B cell (primary cell): ENCODE results near the gene PLPP4. TPM values are rescaled to one million over a fixed set of nuclear protein-coding genes. Genes with fewer than 3 reads are reported as not detected.

ENCODE experiments used
- ATAC-seq: fragments of 200-7000 bp; cut with Tn5 transposase; one replicate; pipeline ENCODE4 v1.10.0; 2021; ENCODE audit warnings: low read depth, mild to moderate bottlenecking, moderate number of reproducible peaks, moderate library complexity
- CTCF ChIA-PET: fragments of 350-600 bp; sonication (Branson Sonifier 250); formaldehyde crosslinking; loops from one replicate; lab custom pipeline; 2021; ENCODE audit warnings: antibody characterized with exemption, inconsistent platforms; lab: Charles Lee
- POLR2A ChIA-PET: fragments of 350-600 bp; sonication (Branson Sonifier 250); formaldehyde crosslinking; loops from one replicate; lab custom pipeline; 2021; ENCODE audit warnings: antibody characterized with exemption; lab: Charles Lee
- DNase-seq: peaks from one replicate; pipeline ENCODE4 v3.0.0; 2013
- H2AFZ ChIP-seq: 2 replicates; pipeline ENCODE4 v1.6.1; 2012; ENCODE audit warnings: mild to moderate bottlenecking, low read depth, low read length; ENCODE audit not compliant: insufficient read depth, poor library complexity, severe bottlenecking
- H3K27ac ChIP-seq, 2 donors: 1 replicate in 1 of 2; 2 replicates in 1 of 2; pipeline ENCODE4 v1.5.1; 2012 to 2013; ENCODE audit warnings: low read length in 2 of 2, mild to moderate bottlenecking in 2 of 2, moderate library complexity in 1 of 2
- H3K27me3 ChIP-seq, 4 experiments: fragments of 200-600 bp in 1 of 4; sonication (generic) in 1 of 4; replicated peaks in 1 of 4; 1 replicate in 2 of 4; 2 replicates in 2 of 4; pipeline versions ENCODE4 v1.6.1 to v1.7.0; 2013 to 2016; ENCODE audit warnings: low read length in 3 of 4, mild to moderate bottlenecking in 2 of 4, mixed read lengths in 1 of 4, moderate library complexity in 1 of 4; ENCODE audit not compliant: insufficient read depth in 4 of 4, control insufficient read depth in 3 of 4; ENCODE audit errors: control extremely low read depth in 1 of 4
- H3K36me3 ChIP-seq, 2 experiments: replicated peaks in 1 of 2; 1 replicate in 1 of 2; 2 replicates in 1 of 2; pipeline versions ENCODE4 v1.6.1 to v1.7.1; 2013; ENCODE audit warnings: low read length in 1 of 2; ENCODE audit not compliant: insufficient read depth in 2 of 2, control insufficient read depth in 1 of 2; ENCODE audit errors: control extremely low read depth in 1 of 2, extremely low read depth in 1 of 2
- H3K4me1 ChIP-seq, 2 donors: fragments of 200-600 bp in 1 of 2; sonication (generic) in 1 of 2; 1 replicate in 1 of 2; 2 replicates in 1 of 2; pipeline versions ENCODE4 v1.5.1 to v1.6.1; 2013 to 2017; ENCODE audit warnings: low read length in 2 of 2; ENCODE audit not compliant: control insufficient read depth in 2 of 2, insufficient read depth in 2 of 2
- H3K4me2 ChIP-seq: replicated peaks from 2 replicates; pipeline ENCODE3; 2012; ENCODE audit warnings: mild to moderate bottlenecking, low read depth, low read length; ENCODE audit not compliant: poor library complexity, severe bottlenecking
- H3K4me3 ChIP-seq, 5 experiments: fragments of 200-600 bp in 1 of 5; sonication (generic) in 1 of 5; 1 replicate in 3 of 5; 2 replicates in 2 of 5; pipeline versions ENCODE4 v1.5.1 to v1.7.0; 2011 to 2016; ENCODE audit warnings: low read length in 4 of 5, mild to moderate bottlenecking in 4 of 5, low read depth in 2 of 5, control low read depth in 1 of 5, moderate library complexity in 1 of 5; ENCODE audit not compliant: insufficient read depth in 1 of 5; ENCODE audit errors: control extremely low read depth in 1 of 5, extremely low read depth in 1 of 5
- H3K79me2 ChIP-seq: fragments of 200-600 bp; sonication (generic); one replicate; pipeline ENCODE4 v1.6.0; 2016; ENCODE audit warnings: low read length; ENCODE audit not compliant: control insufficient read depth, insufficient read depth
- H3K9ac ChIP-seq: fragments of 200-600 bp; sonication (generic); 2 replicates; pipeline ENCODE4 v1.6.1; 2017; ENCODE audit warnings: mild to moderate bottlenecking, low read length, moderate library complexity
- H3K9me3 ChIP-seq, 3 donors: one replicate each; pipeline versions ENCODE4 v1.6.1 to v1.7.1; 2013; ENCODE audit warnings: low read length in 2 of 3; ENCODE audit not compliant: control insufficient read depth in 2 of 3, insufficient read depth in 1 of 3; ENCODE audit errors: control extremely low read depth in 1 of 3
- H4K20me1 ChIP-seq: 2 replicates; pipeline ENCODE4 v1.6.0; 2012; ENCODE audit warnings: mild to moderate bottlenecking, low read length; ENCODE audit not compliant: insufficient read depth, control insufficient read depth, poor library complexity, severe bottlenecking
- H3K27ac Mint-ChIP-seq: one replicate; pipeline ENCODE4 v1.8.0; 2021; ENCODE audit warnings: mixed read lengths
- H3K27me3 Mint-ChIP-seq: one replicate; pipeline ENCODE4 v1.8.0; 2021; ENCODE audit warnings: mixed read lengths
- H3K4me1 Mint-ChIP-seq: one replicate; pipeline ENCODE4 v1.8.0; 2021; ENCODE audit warnings: mixed read lengths
- H3K4me3 Mint-ChIP-seq: one replicate; pipeline ENCODE4 v1.8.0; 2021; ENCODE audit warnings: mixed read lengths
- H3K9me3 Mint-ChIP-seq: one replicate; pipeline ENCODE4 v1.8.0; 2022; ENCODE audit warnings: mixed read lengths; ENCODE audit not compliant: insufficient read depth
- EZH2 ChIP-seq: IDR thresholded peaks from 2 replicates; pipeline ENCODE4 v1.6.1; 2012; ENCODE audit warnings: borderline replicate concordance, low read depth, mild to moderate bottlenecking, moderate library complexity, low read length; ENCODE audit not compliant: insufficient read depth, poor library complexity, severe bottlenecking
- WGBS: methylation state at CpG from one replicate; pipeline ENCODE4 v1.1.5; 2013; ENCODE audit warnings: missing lambda C conversion rate; ENCODE audit not compliant: insufficient coverage; 5-methylcytosine and 5-hydroxymethylcytosine counted together
- intact Hi-C: fragments of 100-400 bp; cut with micrococcal nuclease; formaldehyde crosslinking; loops from one replicate; pipeline ENCODE4 v1.10.0; 2022
- polyA plus RNA-seq: library from polyadenylated mRNA; depleted of rRNA; stranded (reverse); fragments of >200 nt; gene quantifications from 2 replicates; pipeline ENCODE4 v1.2.3, GENCODE V29; 2012
- total RNA-seq, 2 donors: library from RNA; stranded (reverse); fragments of 120-200 nt in 1 of 2; gene quantifications; 1 replicate in 1 of 2; 2 replicates in 1 of 2; pipeline versions ENCODE4 v1.2.3 to v1.2.4, GENCODE V29; 2013 to 2022
- TF ChIP-seq, protein P1 (sequence below): fragments of 200-600 bp; IDR thresholded peaks from one replicate; pipeline ENCODE4 v1.8.0; 2022; ENCODE audit warnings: antibody characterized with exemption, mild to moderate bottlenecking

Gene PLPP4
- total and polyA plus RNA-seq, 2 donors (not counting 1 experiment from before 2014, with no cell fraction given): not detected

DNA sequence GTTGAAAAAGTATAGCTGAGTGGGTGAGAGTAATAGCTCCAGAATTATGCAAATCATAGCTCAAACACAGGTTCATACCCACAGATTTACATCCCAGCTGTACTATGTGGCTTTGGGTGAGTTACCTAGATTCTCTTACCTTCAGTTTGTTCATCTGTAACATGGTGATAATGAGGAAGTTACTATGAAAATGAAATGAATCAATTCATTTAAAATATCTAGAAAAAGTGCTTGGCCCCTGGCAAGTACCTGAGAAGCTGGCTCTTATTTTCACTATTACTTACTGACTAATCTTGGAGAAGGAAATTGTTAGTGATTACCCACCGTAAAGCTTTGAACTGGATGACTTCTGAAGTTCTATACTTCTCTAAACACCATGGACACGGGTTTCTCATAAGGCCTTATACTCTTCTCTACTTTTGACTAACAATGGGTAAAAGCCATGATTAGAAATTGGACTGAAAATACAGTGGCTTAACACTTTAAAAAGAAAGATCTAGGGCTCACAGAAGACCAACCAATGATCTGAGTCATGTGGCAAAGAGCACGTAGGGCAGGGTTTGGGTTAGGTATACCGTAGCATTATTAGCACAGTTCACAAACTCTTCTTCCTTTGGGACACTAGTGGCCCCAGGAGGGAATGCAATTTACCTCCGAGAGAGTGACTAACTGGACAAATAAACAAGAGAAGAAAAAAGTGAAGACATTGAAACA lies 149.2 kb downstream of the PLPP4 start:
- DNase-seq (peak; percentile 11), ATAC-seq (no peak)
- no peak overlapping the region for H3K27ac Mint-ChIP-seq
- TF ChIP-seq EZH2: no peak
- TF ChIP-seq, protein P1, sequence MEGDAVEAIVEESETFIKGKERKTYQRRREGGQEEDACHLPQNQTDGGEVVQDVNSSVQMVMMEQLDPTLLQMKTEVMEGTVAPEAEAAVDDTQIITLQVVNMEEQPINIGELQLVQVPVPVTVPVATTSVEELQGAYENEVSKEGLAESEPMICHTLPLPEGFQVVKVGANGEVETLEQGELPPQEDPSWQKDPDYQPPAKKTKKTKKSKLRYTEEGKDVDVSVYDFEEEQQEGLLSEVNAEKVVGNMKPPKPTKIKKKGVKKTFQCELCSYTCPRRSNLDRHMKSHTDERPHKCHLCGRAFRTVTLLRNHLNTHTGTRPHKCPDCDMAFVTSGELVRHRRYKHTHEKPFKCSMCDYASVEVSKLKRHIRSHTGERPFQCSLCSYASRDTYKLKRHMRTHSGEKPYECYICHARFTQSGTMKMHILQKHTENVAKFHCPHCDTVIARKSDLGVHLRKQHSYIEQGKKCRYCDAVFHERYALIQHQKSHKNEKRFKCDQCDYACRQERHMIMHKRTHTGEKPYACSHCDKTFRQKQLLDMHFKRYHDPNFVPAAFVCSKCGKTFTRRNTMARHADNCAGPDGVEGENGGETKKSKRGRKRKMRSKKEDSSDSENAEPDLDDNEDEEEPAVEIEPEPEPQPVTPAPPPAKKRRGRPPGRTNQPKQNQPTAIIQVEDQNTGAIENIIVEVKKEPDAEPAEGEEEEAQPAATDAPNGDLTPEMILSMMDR: no peak
- no peaks in the 10 kb centered on the region for H3K9me3 ChIP-seq
- H4K20me1 ChIP-seq: no peaks in the 10 kb centered on the region
- no peaks in the 10 kb centered on the region for H3K9me3 Mint-ChIP-seq
- no peak overlapping the region for H3K4me2 ChIP-seq
- H3K4me1 Mint-ChIP-seq: peaks cover 8% of the 10 kb centered on the region
- H3K4me1 ChIP-seq: no peaks in the 10 kb centered on the region
- no peaks in the 10 kb centered on the region for H3K79me2 ChIP-seq
- H2AFZ ChIP-seq: no peak overlapping the region
- no peaks in the 10 kb centered on the region for H3K27me3 Mint-ChIP-seq
- peaks cover 0 to 6% (median 0%) of the 10 kb centered on the region in 4 experiments for H3K27me3 ChIP-seq
- 80% methylated on average over 1 of the region's 5 CpGs for WGBS
- POLR2A ChIA-PET: no interaction called here
- no peak overlapping the region for H3K9ac ChIP-seq
- H3K4me3 Mint-ChIP-seq: no peak overlapping the region
- H3K4me3 ChIP-seq: no peak overlapping the region
- H3K36me3 ChIP-seq: no peaks in the 10 kb centered on the region
- CTCF ChIA-PET: no interaction called here
- intact Hi-C loops: no loop called here
- H3K27ac ChIP-seq: no peak overlapping the region

GRCh38 chr10:120607016-120607709 lies 150.1 kb downstream of the PLPP4 start:
- Mint-ChIP-seq H3K9me3 (no peaks in the 10 kb centered on the region), H3K4me1 (peaks cover 4% of the 10 kb centered on the region), H3K27ac (no peak overlapping the region), H3K4me3 (no peak overlapping the region), H3K27me3 (no peaks in the 10 kb centered on the region)
- WGBS: 83% methylated on average over 1 of the region's 2 CpGs
- intact Hi-C loops: no loop called here
- no peaks in the 10 kb centered on the region for H3K79me2 ChIP-seq
- H3K4me2 ChIP-seq: no peak overlapping the region
- ATAC-seq (no peak), DNase-seq (no peak)
- no peaks in the 10 kb centered on the region for H3K9me3 ChIP-seq
- H3K4me1 ChIP-seq: no peaks in the 10 kb centered on the region
- no peaks in the 10 kb centered on the region for H3K36me3 ChIP-seq
- no peak overlapping the region for H3K9ac ChIP-seq
- no peak overlapping the region for H2AFZ ChIP-seq
- no peaks in the 10 kb centered on the region for H4K20me1 ChIP-seq
- H3K4me3 ChIP-seq: no peak overlapping the region
- H3K27ac ChIP-seq: no peak overlapping the region
- peaks cover 0 to 6% (median 0%) of the 10 kb centered on the region in 4 experiments for H3K27me3 ChIP-seq
- CTCF ChIA-PET: no interaction called here
- TF ChIP-seq EZH2: no peak
- TF ChIP-seq, protein P1: no peak
- POLR2A ChIA-PET: no interaction called here
